Caco-2 (cell line): ENCODE data around the gene GIPC2. TPM values are rescaled to one million over a fixed set of nuclear protein-coding genes. Genes with fewer than 3 reads are reported as not detected.

Experiments
- BruUV-seq: library from RNA; stranded (reverse); fragments of 400-500 nt; replicated peaks from 2 replicates; lab custom pipeline; 2021; lab: Mats Ljungman, UMichigan
- CTCF ChIA-PET: fragments of 300-600 bp; sonication (Branson Sonifier 250); formaldehyde crosslinking; loops from one replicate; lab custom pipeline; 2022; ENCODE audit warnings: antibody characterized with exemption; lab: Charles Lee
- POLR2A ChIA-PET: fragments of 300-600 bp; sonication (Branson Sonifier 250); formaldehyde crosslinking; loops from one replicate; lab custom pipeline; 2022; ENCODE audit warnings: antibody characterized with exemption; lab: Charles Lee
- DNase-seq, 2 experiments: peaks; one replicate each; pipeline versions ENCODE4 v3.0.0 to v3.0.0-alpha.2; 2020 to 2022
- H3K27me3 ChIP-seq: replicated peaks from 2 replicates; pipeline ENCODE4 v1.6.0; 2011; ENCODE audit warnings: low read length; ENCODE audit not compliant: control insufficient read depth, insufficient read depth
- H3K36me3 ChIP-seq: 2 replicates; pipeline ENCODE4 v1.5.1; 2011; ENCODE audit warnings: low read length; ENCODE audit not compliant: control insufficient read depth, insufficient read depth
- H3K4me1 ChIP-seq: fragments of 250-450 bp; sonication (Bioruptor Pico); 2 replicates; pipeline ENCODE4 v1.5.1; 2020; ENCODE audit warnings: mild to moderate bottlenecking
- H3K4me3 ChIP-seq: 2 replicates; pipeline ENCODE4 v1.5.1; 2011; ENCODE audit warnings: low read depth, mild to moderate bottlenecking, control low read depth, low read length
- H3K9me3 ChIP-seq: fragments of 250-450 bp; sonication (Bioruptor Pico); 2 replicates; pipeline ENCODE4 v1.5.1; 2020; ENCODE audit warnings: mild to moderate bottlenecking, moderate library complexity
- H3K27ac Mint-ChIP-seq: one replicate; pipeline ENCODE4 v1.8.0; 2022; ENCODE audit warnings: mixed read lengths; ENCODE audit not compliant: unreplicated experiment
- H3K27me3 Mint-ChIP-seq: one replicate; pipeline ENCODE4 v1.8.0; 2022; ENCODE audit warnings: mixed read lengths; ENCODE audit not compliant: insufficient read depth, unreplicated experiment
- H3K36me3 Mint-ChIP-seq: one replicate; pipeline ENCODE4 v1.8.0; 2022; ENCODE audit warnings: mild to moderate bottlenecking, mixed read lengths; ENCODE audit not compliant: insufficient read depth, unreplicated experiment
- H3K4me1 Mint-ChIP-seq: one replicate; pipeline ENCODE4 v1.8.0; 2022; ENCODE audit warnings: low read depth, mixed read lengths; ENCODE audit not compliant: unreplicated experiment
- H3K4me3 Mint-ChIP-seq: one replicate; pipeline ENCODE4 v1.8.0; 2022; ENCODE audit warnings: mild to moderate bottlenecking, moderate library complexity, mixed read lengths; ENCODE audit not compliant: unreplicated experiment
- H3K9me3 Mint-ChIP-seq: one replicate; pipeline ENCODE4 v1.8.0; 2022; ENCODE audit warnings: mixed read lengths; ENCODE audit not compliant: unreplicated experiment
- CTCF ChIP-seq, 2 experiments: fragments of 200-600 bp in 1 of 2; IDR thresholded peaks; 1 replicate in 1 of 2; 2 replicates in 1 of 2; pipeline versions ENCODE4 v1.5.1 to v1.8.0; 2011 to 2022; ENCODE audit warnings: antibody characterized with exemption in 1 of 2, control low read depth in 1 of 2, inconsistent platforms in 1 of 2, low read depth in 1 of 2, low read length in 1 of 2, mild to moderate bottlenecking in 1 of 2, moderate library complexity in 1 of 2; ENCODE audit not compliant: insufficient read depth in 1 of 2, severe bottlenecking in 1 of 2, unreplicated experiment in 1 of 2
- intact Hi-C: fragments of 100-400 bp; cut with micrococcal nuclease; formaldehyde crosslinking; loops from one replicate; pipeline ENCODE4 v1.10.0; 2022; ENCODE audit not compliant: unreplicated experiment
- total RNA-seq: library from RNA; stranded (reverse); gene quantifications from 2 replicates; pipeline ENCODE4 v1.2.3, GENCODE V29; 2022

GIPC2 gene
- total RNA-seq, 1 experiment from 2014 or later = 4.4 TPM

- no peaks in the 10 kb centered on the region for H3K36me3 ChIP-seq
- H3K4me1 ChIP-seq = no peaks in the 10 kb centered on the region
- H3K9me3 ChIP-seq = no peaks in the 10 kb centered on the region
- H3K27me3 ChIP-seq = no peaks in the 10 kb centered on the region
- ChIA-PET CTCF (no interaction called here), POLR2A (no interaction called here)
- no peak overlapping the region for H3K27ac Mint-ChIP-seq
- intact Hi-C loops = no loop called here
- no peaks in the 10 kb centered on the region for H3K9me3 Mint-ChIP-seq
- no peaks in the 10 kb centered on the region for H3K27me3 Mint-ChIP-seq
- no peak for DNase-seq
- no peak overlapping the region for H3K4me3 Mint-ChIP-seq
- H3K4me1 Mint-ChIP-seq = no peaks in the 10 kb centered on the region
- no peak for TF ChIP-seq CTCF (IDR thresholded peaks at IDR 0.05; ENCODE audit: insufficient read depth in 1 of 2, low read depth in 1 of 2, low read length in 1 of 2, severe bottlenecking in 1 of 2, unreplicated experiment in 1 of 2)
- BruUV-seq = no TSS peak
- H3K4me3 ChIP-seq = no peak overlapping the region
- H3K36me3 Mint-ChIP-seq = peaks cover 10% of the 10 kb centered on the region
Measured at GRCh38 chr1:78006521-78006920, 39.2 kb upstream of the GIPC2 start.

- H3K9me3 Mint-ChIP-seq = no peaks in the 10 kb centered on the region
- no peaks in the 10 kb centered on the region for H3K36me3 ChIP-seq
- no peaks in the 10 kb centered on the region for H3K27me3 Mint-ChIP-seq
- H3K36me3 Mint-ChIP-seq = peaks cover 10% of the 10 kb centered on the region
- DNase-seq = no peak
- no peaks in the 10 kb centered on the region for H3K9me3 ChIP-seq
- no peaks in the 10 kb centered on the region for H3K4me1 ChIP-seq
- no TSS peak for BruUV-seq
- intact Hi-C loops = no loop called here
- TF ChIP-seq CTCF (IDR thresholded peaks at IDR 0.05; ENCODE audit: insufficient read depth in 1 of 2, low read depth in 1 of 2, low read length in 1 of 2, severe bottlenecking in 1 of 2, unreplicated experiment in 1 of 2) = no peak
- H3K4me3 ChIP-seq = no peak overlapping the region
- no peaks in the 10 kb centered on the region for H3K27me3 ChIP-seq
- H3K4me3 Mint-ChIP-seq = no peak overlapping the region
- CTCF ChIA-PET = no interaction called here
- no peaks in the 10 kb centered on the region for H3K4me1 Mint-ChIP-seq
- POLR2A ChIA-PET = no interaction called here
- no peak overlapping the region for H3K27ac Mint-ChIP-seq
Measured at GRCh38 chr1:78007677-78008341, 38.0 kb upstream of the GIPC2 start.

DNA sequence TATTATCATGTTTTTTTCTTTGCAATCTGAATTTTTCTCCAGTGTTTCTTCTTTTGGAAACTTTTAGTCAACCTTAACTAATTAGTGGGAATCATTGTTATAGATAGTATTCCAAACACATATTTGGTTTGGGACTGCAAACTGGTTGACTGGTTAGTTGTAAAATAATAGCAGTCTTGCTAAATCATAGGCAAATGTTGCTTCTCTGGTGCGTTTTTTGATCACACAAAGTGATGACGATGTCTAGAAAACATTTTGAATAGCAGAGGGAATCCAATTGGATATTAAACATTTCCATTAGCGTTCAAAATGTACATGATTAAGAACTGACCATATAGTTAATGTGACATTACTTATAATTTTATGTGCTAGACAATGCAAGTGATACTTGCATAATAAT is 36.5 kb upstream of the GIPC2 start:
- no TSS peak for BruUV-seq
- Histone ChIP-seq H3K36me3 (no peaks in the 10 kb centered on the region), H3K4me1 (no peaks in the 10 kb centered on the region), H3K9me3 (no peaks in the 10 kb centered on the region), H3K27me3 (no peaks in the 10 kb centered on the region), H3K4me3 (no peak overlapping the region)
- H3K27ac Mint-ChIP-seq = no peak overlapping the region
- H3K4me3 Mint-ChIP-seq = no peak overlapping the region
- ChIA-PET CTCF (no interaction called here), POLR2A (no interaction called here)
- no peaks in the 10 kb centered on the region for H3K27me3 Mint-ChIP-seq
- H3K36me3 Mint-ChIP-seq = peaks cover 8% of the 10 kb centered on the region
- no peak for TF ChIP-seq CTCF (IDR thresholded peaks at IDR 0.05; ENCODE audit: insufficient read depth in 1 of 2, low read depth in 1 of 2, low read length in 1 of 2, severe bottlenecking in 1 of 2, unreplicated experiment in 1 of 2)
- no peak for DNase-seq
- no peaks in the 10 kb centered on the region for H3K9me3 Mint-ChIP-seq
- H3K4me1 Mint-ChIP-seq = no peaks in the 10 kb centered on the region
- intact Hi-C loops = no loop called here
